OCI-LY1 (cell line): ENCODE measurements around the gene KRTAP5-1.

ENCODE experiments used
- H2AFZ ChIP-seq: fragments of 200-600 bp; sonication (generic), shearing (Covaris generic); 2 replicates; pipeline ENCODE4 v1.6.0; 2014; ENCODE audit warnings: antibody characterized with exemption, mild to moderate bottlenecking, low read length
- H3F3A ChIP-seq: fragments of 200-600 bp; sonication (generic), shearing (Covaris generic); 2 replicates; pipeline ENCODE4 v1.6.0; 2014; ENCODE audit warnings: mild to moderate bottlenecking, antibody characterized with exemption, low read length, moderate library complexity; ENCODE audit not compliant: insufficient read depth
- H3K27ac ChIP-seq: fragments of 200-600 bp; sonication (generic); 2 replicates; pipeline ENCODE4 v1.5.1; 2014; ENCODE audit warnings: low read length, mixed run types, mild to moderate bottlenecking, low read depth; ENCODE audit not compliant: poor library complexity, severe bottlenecking
- H3K27me3 ChIP-seq: fragments of 200-600 bp; sonication (generic); 2 replicates; pipeline ENCODE4 v1.6.0; 2014; ENCODE audit warnings: antibody characterized with exemption, mild to moderate bottlenecking, low read length, moderate library complexity; ENCODE audit not compliant: insufficient read depth
- H3K36me3 ChIP-seq: fragments of 200-600 bp; sonication (generic); 2 replicates; pipeline ENCODE4 v1.6.1; 2014; ENCODE audit warnings: mild to moderate bottlenecking, antibody characterized with exemption, low read length, moderate library complexity, mixed read lengths; ENCODE audit not compliant: insufficient read depth
- H3K4me1 ChIP-seq: fragments of 200-600 bp; sonication (generic); 2 replicates; pipeline ENCODE4 v1.5.1; 2014; ENCODE audit warnings: mild to moderate bottlenecking, low read length, moderate library complexity; ENCODE audit not compliant: insufficient read depth, severe bottlenecking
- H3K4me2 ChIP-seq: fragments of 200-600 bp; sonication (generic), shearing (Covaris generic); 2 replicates; pipeline ENCODE4 v1.6.1; 2014; ENCODE audit warnings: low read length
- H3K4me3 ChIP-seq: fragments of 200-600 bp; sonication (generic); 2 replicates; pipeline ENCODE4 v1.5.1; 2014; ENCODE audit warnings: low read length, low read depth, mild to moderate bottlenecking, mixed read lengths; ENCODE audit not compliant: poor library complexity, severe bottlenecking
- H3K79me2 ChIP-seq: fragments of 200-600 bp; shearing (Covaris generic); 2 replicates; pipeline ENCODE4 v1.6.1; 2016; ENCODE audit warnings: mixed run types, low read length, mixed read lengths; ENCODE audit not compliant: insufficient read depth
- H3K9ac ChIP-seq: fragments of 200-600 bp; sonication (generic), shearing (Covaris generic); 2 replicates; pipeline ENCODE4 v1.6.1; 2014; ENCODE audit warnings: mild to moderate bottlenecking, low read length, mixed read lengths
- H3K9me2 ChIP-seq: fragments of 200-600 bp; sonication (generic), shearing (Covaris generic); 2 replicates; pipeline ENCODE4 v1.6.1; 2014; ENCODE audit warnings: low read depth, mild to moderate bottlenecking, low read length, mixed read lengths
- H3K9me3 ChIP-seq: fragments of 200-600 bp; shearing (Covaris generic); 2 replicates; pipeline ENCODE4 v1.6.1; 2014; ENCODE audit warnings: low read length, mixed read lengths
- H4K20me1 ChIP-seq: fragments of 200-600 bp; sonication (generic), shearing (Covaris generic); 2 replicates; pipeline ENCODE4 v1.6.0; 2016; ENCODE audit warnings: mild to moderate bottlenecking, low read length; ENCODE audit not compliant: insufficient read depth
- EZH2 ChIP-seq: fragments of 200-600 bp; sonication (generic), shearing (Covaris generic); IDR thresholded peaks from 2 replicates; pipeline ENCODE4 v1.8.0; 2017; ENCODE audit warnings: borderline replicate concordance, mixed run types, mild to moderate bottlenecking, antibody characterized with exemption, low read length, moderate library complexity, mixed read lengths
- TF ChIP-seq, protein P1 (sequence below): fragments of 200-600 bp; sonication (generic), shearing (Covaris generic); IDR thresholded peaks from 2 replicates; pipeline ENCODE4 v1.5.1; 2017; ENCODE audit warnings: mild to moderate bottlenecking, antibody characterized with exemption, low read length, moderate library complexity, mixed read lengths

KRTAP5-1 gene

DNA sequence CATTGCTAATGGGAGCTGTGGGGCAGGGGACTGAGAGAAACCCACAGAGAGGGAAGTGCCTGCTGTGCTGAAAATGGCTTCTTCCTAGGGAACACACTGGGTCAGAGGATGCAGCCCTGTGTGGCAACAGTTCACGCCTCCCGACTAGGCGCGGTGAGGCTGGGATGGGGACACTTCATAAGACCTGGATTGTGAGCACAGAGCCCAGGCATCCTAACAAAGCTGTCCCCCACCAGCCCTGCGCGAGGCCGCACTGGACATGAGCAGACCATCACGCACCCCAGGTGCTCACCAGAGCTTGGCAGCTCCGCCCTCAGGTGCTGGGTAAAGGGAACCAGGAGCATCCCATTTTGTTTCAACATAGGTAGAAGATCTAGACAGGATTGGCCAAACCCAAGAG, 38.6 kb upstream of the KRTAP5-1 start:
- H3K79me2 ChIP-seq: no peaks in the 10 kb centered on the region
- no peaks in the 10 kb centered on the region for H4K20me1 ChIP-seq
- H3K9me3 ChIP-seq: no peaks in the 10 kb centered on the region
- no peaks in the 10 kb centered on the region for H3F3A ChIP-seq
- H3K36me3 ChIP-seq: no peaks in the 10 kb centered on the region
- H3K4me1 ChIP-seq: no peaks in the 10 kb centered on the region
- no peaks in the 10 kb centered on the region for H3K27me3 ChIP-seq
- no peak overlapping the region for H3K27ac ChIP-seq
- no peak overlapping the region for H2AFZ ChIP-seq
- H3K4me3 ChIP-seq: no peak overlapping the region
- H3K9ac ChIP-seq: no peak overlapping the region
- no peak overlapping the region for H3K4me2 ChIP-seq
- TF ChIP-seq EZH2: no peak
- TF ChIP-seq, protein P1, sequence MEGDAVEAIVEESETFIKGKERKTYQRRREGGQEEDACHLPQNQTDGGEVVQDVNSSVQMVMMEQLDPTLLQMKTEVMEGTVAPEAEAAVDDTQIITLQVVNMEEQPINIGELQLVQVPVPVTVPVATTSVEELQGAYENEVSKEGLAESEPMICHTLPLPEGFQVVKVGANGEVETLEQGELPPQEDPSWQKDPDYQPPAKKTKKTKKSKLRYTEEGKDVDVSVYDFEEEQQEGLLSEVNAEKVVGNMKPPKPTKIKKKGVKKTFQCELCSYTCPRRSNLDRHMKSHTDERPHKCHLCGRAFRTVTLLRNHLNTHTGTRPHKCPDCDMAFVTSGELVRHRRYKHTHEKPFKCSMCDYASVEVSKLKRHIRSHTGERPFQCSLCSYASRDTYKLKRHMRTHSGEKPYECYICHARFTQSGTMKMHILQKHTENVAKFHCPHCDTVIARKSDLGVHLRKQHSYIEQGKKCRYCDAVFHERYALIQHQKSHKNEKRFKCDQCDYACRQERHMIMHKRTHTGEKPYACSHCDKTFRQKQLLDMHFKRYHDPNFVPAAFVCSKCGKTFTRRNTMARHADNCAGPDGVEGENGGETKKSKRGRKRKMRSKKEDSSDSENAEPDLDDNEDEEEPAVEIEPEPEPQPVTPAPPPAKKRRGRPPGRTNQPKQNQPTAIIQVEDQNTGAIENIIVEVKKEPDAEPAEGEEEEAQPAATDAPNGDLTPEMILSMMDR: no peak
- no peaks in the 10 kb centered on the region for H3K9me2 ChIP-seq

DNA sequence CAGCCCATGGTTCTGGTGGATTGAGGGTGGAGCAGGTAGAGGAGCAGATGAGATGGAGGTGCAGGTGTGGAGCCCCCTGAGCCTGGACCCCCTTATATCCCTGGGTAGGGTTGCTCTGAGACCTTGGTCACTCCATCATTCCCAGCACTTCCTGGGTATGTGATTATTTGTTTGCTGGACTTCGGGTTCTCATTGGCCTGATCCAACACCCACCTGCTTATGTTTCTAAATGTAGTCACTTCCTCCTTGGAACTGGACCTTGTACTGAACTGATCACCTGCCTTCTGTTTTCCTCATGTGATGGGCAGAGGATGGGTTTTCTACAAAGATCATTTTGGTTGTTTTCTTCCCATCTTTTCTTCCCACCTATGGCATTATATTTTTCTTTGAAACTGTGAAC, 37.0 kb upstream of the KRTAP5-1 start, which contains the start of gene KRTAP5-4:
Gene KRTAP5-4 (minus strand): TSS at position 53 of the 400 bp plus-strand sequence. CDS start 45 bp downstream, at position 8.
- Histone ChIP-seq H3K27me3 (no peaks in the 10 kb centered on the region; the same call in 1 of the 2 replicates), H3K36me3 (no peaks in the 10 kb centered on the region), H3K9me2 (no peaks in the 10 kb centered on the region), H4K20me1 (no peaks in the 10 kb centered on the region), H2AFZ (no peak within 1 kb of the TSS), H3K9me3 (no peaks in the 10 kb centered on the region), H3K4me2 (no peak within 1 kb of the TSS), H3K4me1 (no peaks in the 10 kb centered on the region), H3K9ac (no peak within 1 kb of the TSS), H3K79me2 (no peaks in the 10 kb centered on the region), H3F3A (no peaks in the 10 kb centered on the region), H3K27ac (no peak within 1 kb of the TSS), H3K4me3 (no peak within 1 kb of the TSS)
- TF ChIP-seq, protein P1: no peak
- TF ChIP-seq EZH2: no peak

GRCh38 chr11:1619449-1619848, 34.4 kb upstream of the KRTAP5-1 start:
- no peak overlapping the region for H3K4me2 ChIP-seq
- H3K9me3 ChIP-seq: no peaks in the 10 kb centered on the region
- H3K36me3 ChIP-seq: no peaks in the 10 kb centered on the region
- H3K79me2 ChIP-seq: no peaks in the 10 kb centered on the region
- no peaks in the 10 kb centered on the region for H3K4me1 ChIP-seq
- H3K9ac ChIP-seq: no peak overlapping the region
- no peak overlapping the region for H3K27ac ChIP-seq
- H3K4me3 ChIP-seq: no peak overlapping the region
- no peak overlapping the region for H2AFZ ChIP-seq
- no peaks in the 10 kb centered on the region for H3F3A ChIP-seq
- H4K20me1 ChIP-seq: no peaks in the 10 kb centered on the region
- no peak for TF ChIP-seq EZH2
- TF ChIP-seq, protein P1: no peak
- no peaks in the 10 kb centered on the region for H3K9me2 ChIP-seq
- H3K27me3 ChIP-seq: peaks cover 6% of the 10 kb centered on the region; the same call in 1 of the 2 replicates
